ENCODE measurements around the gene HMGXB4.
"Not testable (repeated sequence)": the region's sequence is repeated elsewhere in the genome, so short reads cannot be mapped to it uniquely, and the experiment has no call there.

HMGXB4 gene

DNA sequence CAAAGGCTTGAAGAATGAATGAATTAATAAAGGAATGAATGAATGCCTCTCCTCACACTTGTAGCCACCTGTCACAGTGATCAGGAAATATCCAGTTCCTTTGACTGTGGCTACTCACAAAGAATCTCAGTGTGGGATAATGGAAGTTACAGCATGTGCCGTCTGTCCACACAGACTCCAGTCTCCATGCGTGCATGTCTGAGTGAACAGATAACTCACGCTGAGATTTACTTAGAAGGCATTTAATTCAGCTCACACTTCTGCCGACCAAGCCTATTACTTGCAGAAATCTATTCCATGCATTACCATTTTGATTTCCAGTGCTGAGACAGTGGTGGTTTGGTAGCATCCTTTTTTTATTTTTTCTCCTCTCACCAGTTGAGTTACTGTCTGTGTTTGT lies 32.3 kb upstream of the HMGXB4 start:
- H3K27me3 ChIP-seq (ENCODE audit: insufficient read depth, low read length), result peaks cover 15% of the 10 kb centered on the region

DNA sequence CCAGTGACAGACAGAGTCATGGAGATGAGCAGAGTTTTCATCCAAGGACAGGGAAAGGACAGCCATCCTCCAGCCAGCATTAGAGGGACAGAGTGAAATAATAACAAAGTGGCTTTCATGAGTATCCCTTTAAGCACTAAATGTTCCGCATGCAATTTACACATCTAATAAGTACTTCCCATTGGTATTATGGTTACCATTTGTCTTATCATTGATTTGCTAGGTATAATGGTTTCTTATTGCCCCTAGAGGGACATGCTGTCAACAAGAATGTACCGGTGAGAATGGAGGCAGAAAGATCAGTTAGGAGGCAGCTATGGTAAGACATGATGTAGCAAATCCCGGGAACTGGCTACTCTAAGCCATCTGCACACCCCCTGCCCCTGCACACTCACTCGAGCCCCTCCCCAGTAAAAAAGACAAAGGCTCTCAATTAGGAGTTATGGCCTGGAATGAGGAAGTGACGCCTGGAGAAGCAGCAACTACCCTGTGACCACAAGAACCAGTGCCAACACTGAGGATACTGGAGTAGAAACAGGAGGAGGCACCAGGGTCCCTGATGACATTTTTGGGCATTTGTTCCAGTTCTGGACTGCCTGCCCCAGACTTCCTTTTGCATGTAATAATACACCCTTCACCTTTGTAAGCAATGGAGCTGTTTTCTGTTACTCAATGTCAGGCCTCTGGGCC lies 30.2 kb upstream of the HMGXB4 start:
- no peak overlapping the region for H2AFZ ChIP-seq (ENCODE audit: low read length, unreplicated experiment)
- H3K79me2 ChIP-seq (ENCODE audit: control insufficient read depth, insufficient read depth, low read length, unreplicated experiment), result no peaks in the 10 kb centered on the region
- H3K4me1 ChIP-seq (ENCODE audit: control insufficient read depth, insufficient read depth, low read length, unreplicated experiment), result no peaks in the 10 kb centered on the region
- H3K4me3 ChIP-seq (ENCODE audit: low read depth, low read length), result no peak overlapping the region
- no peaks in the 10 kb centered on the region for H3K36me3 ChIP-seq (ENCODE audit: insufficient read depth, low read length)
- H3K27me3 ChIP-seq (ENCODE audit: insufficient read depth, low read length), result peaks cover 22% of the 10 kb centered on the region
- H3K27ac ChIP-seq (ENCODE audit: low read depth, low read length), result no peak overlapping the region

More for the DNA sequence above, 32.3 kb upstream of the HMGXB4 start:
- H3K27ac ChIP-seq (ENCODE audit: low read depth, low read length), result no peak overlapping the region
- H3K79me2 ChIP-seq (ENCODE audit: control insufficient read depth, insufficient read depth, low read length, unreplicated experiment), result no peaks in the 10 kb centered on the region
- no peak overlapping the region for H2AFZ ChIP-seq (ENCODE audit: low read length, unreplicated experiment)
- H3K4me3 ChIP-seq (ENCODE audit: low read depth, low read length), result no peak overlapping the region
- no peaks in the 10 kb centered on the region for H3K4me1 ChIP-seq (ENCODE audit: control insufficient read depth, insufficient read depth, low read length, unreplicated experiment)
- no peaks in the 10 kb centered on the region for H3K36me3 ChIP-seq (ENCODE audit: insufficient read depth, low read length)

DNA sequence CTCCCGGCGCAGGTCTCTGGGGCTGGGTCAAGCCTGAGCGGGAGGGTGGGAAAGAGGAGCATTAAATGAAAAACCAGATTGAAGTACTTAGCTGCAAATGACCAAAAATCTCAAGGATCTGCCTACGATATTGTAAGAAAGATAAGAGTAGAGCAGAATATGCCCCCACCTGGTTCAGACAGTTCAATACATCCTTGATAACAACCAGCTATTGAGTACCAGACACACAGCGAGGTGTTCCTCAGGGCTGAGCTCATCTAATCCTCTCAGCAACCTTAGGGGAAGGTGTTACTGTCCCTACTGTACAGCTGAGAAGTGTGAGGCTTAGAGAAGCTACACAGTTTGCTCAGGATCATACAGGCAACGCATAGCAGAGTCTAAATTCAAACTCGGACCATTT lies 27.4 kb upstream of the HMGXB4 start:
- Histone ChIP-seq H3K79me2 (ENCODE audit: control insufficient read depth, insufficient read depth, low read length, unreplicated experiment) (no peaks in the 10 kb centered on the region), H3K36me3 (ENCODE audit: insufficient read depth, low read length) (no peaks in the 10 kb centered on the region), H3K4me1 (ENCODE audit: control insufficient read depth, insufficient read depth, low read length, unreplicated experiment) (no peaks in the 10 kb centered on the region), H3K4me3 (ENCODE audit: low read depth, low read length) (no peak overlapping the region), H2AFZ (ENCODE audit: low read length, unreplicated experiment) (no peak overlapping the region), H3K27ac (ENCODE audit: low read depth, low read length) (no peak overlapping the region), H3K27me3 (ENCODE audit: insufficient read depth, low read length) (peaks cover 31% of the 10 kb centered on the region)

DNA sequence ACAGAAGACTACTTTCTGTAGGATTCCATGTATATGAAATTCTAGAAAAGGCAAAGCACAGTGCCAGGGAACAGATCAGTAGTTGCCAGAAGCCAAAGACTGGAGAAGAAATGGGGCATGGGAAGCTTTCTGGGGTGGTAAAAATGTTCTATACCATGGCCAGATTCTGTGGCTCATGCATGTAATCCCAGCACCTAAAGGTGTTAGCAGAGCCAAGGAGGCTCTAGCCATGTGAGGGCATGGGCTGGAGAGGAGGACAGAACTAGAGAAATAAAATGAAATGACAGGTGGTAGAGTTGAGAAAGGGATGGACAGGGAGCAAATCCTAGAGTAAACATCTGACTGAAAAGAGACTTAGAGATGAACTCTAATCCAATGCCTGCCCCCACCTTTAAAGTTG lies 26.9 kb upstream of the HMGXB4 start:
- no peaks in the 10 kb centered on the region for H3K79me2 ChIP-seq (ENCODE audit: control insufficient read depth, insufficient read depth, low read length, unreplicated experiment)
- no peak overlapping the region for H3K27ac ChIP-seq (ENCODE audit: low read depth, low read length)
- peaks cover 31% of the 10 kb centered on the region; the same call in 1 of the 2 replicates for H3K27me3 ChIP-seq (ENCODE audit: insufficient read depth, low read length)
- no peaks in the 10 kb centered on the region for H3K36me3 ChIP-seq (ENCODE audit: insufficient read depth, low read length)
- H3K4me3 ChIP-seq (ENCODE audit: low read depth, low read length), result no peak overlapping the region
- no peaks in the 10 kb centered on the region for H3K4me1 ChIP-seq (ENCODE audit: control insufficient read depth, insufficient read depth, low read length, unreplicated experiment)
- H2AFZ ChIP-seq (ENCODE audit: low read length, unreplicated experiment), result no peak overlapping the region

DNA sequence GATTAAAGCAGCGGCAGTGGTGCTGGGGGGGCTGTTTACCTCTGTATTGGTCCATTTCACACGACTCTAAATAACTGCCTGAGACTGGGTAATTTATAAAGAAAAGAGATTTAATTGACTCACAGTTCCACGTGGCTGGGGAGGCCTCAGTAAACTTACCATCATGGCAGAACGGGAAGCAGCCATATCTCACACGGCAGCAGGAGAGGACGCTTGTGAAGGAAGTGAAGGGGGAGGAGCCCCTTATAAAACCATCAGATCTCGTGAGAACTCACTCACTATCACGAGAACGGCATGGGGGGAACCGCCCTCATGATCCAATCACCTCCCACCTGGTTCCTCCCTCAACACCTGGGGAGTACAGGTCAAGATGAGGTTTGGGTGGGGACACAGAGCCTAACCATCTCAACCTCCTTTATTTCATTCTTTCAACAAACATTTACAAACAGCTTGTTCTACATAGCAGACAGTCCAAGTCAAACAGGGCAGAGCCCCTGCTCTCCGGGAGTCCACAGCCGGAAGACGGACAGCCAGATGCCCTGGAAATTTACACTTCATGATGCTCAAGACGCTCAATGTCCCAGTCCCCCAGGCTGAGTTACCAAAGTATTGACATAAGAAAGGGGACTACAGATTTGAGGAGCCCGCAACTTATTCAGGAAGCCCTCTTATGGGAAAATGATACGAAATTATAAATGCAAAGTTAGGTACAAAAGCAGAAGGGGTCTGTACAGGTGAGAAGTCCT lies 26.3 kb upstream of the HMGXB4 start:
- Histone ChIP-seq H2AFZ (ENCODE audit: low read length, unreplicated experiment) (no peak overlapping the region), H3K79me2 (ENCODE audit: control insufficient read depth, insufficient read depth, low read length, unreplicated experiment) (no peaks in the 10 kb centered on the region), H3K4me3 (ENCODE audit: low read depth, low read length) (no peak overlapping the region), H3K27me3 (ENCODE audit: insufficient read depth, low read length) (peaks cover 30% of the 10 kb centered on the region; the same call in 1 of the 2 replicates), H3K4me1 (ENCODE audit: control insufficient read depth, insufficient read depth, low read length, unreplicated experiment) (no peaks in the 10 kb centered on the region), H3K27ac (ENCODE audit: low read depth, low read length) (no peak overlapping the region), H3K36me3 (ENCODE audit: insufficient read depth, low read length) (no peaks in the 10 kb centered on the region)

DNA sequence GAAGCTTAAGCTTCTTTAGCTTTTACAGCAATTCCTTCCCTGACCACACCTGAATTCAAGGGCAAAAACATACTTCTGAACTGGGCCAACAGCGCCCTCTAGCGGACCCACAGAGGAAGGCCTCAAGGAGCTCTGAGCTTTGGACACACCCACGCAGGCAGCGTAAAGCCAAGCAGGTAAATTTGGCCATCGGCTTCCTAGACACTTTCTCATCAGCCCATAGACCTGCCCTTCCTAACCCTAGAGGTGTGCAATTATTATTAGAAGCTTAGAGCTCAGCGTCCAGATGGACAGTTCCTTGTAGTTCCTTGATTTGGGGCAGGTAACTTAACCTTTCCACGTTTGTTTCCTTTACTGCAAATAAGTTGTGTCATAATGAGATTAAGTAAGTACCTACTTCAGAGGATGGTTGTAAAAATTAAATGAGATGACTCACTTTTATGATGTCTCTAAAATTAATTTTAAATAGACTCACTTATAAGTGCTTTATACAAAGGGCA lies 25.7 kb upstream of the HMGXB4 start:
- Histone ChIP-seq H3K36me3 (ENCODE audit: insufficient read depth, low read length) (no peaks in the 10 kb centered on the region), H3K79me2 (ENCODE audit: control insufficient read depth, insufficient read depth, low read length, unreplicated experiment) (no peaks in the 10 kb centered on the region), H3K4me1 (ENCODE audit: control insufficient read depth, insufficient read depth, low read length, unreplicated experiment) (no peaks in the 10 kb centered on the region), H3K27me3 (ENCODE audit: insufficient read depth, low read length) (peaks cover 26% of the 10 kb centered on the region; the same call in 1 of the 2 replicates), H3K27ac (ENCODE audit: low read depth, low read length) (no peak overlapping the region), H3K4me3 (ENCODE audit: low read depth, low read length) (no peak overlapping the region), H2AFZ (ENCODE audit: low read length, unreplicated experiment) (no peak overlapping the region)

DNA sequence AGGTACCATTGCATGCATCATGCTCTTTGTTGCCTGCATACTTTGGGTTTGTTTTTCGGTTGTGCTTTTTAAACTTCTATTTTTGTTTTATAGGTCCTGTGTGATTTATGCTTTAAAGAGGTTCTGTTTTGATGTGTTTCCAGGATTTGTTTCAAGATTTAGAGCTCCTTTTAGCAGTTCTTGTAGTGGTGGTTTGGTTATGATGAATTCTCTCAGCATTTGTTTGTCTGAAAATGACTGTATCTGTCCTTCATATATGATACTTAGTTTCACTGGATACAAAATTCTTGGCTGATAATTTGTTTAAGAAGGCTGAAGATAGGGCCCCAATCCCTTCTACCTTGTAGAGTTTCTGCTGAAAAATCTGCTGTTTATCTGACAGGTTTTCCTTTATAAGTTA lies 18.5 kb upstream of the HMGXB4 start:
- H3K79me2 ChIP-seq (ENCODE audit: control insufficient read depth, insufficient read depth, low read length, unreplicated experiment); H3K4me1 ChIP-seq (ENCODE audit: control insufficient read depth, insufficient read depth, low read length, unreplicated experiment); H3K27ac ChIP-seq (ENCODE audit: low read depth, low read length); H2AFZ ChIP-seq (ENCODE audit: low read length, unreplicated experiment); H3K36me3 ChIP-seq (ENCODE audit: insufficient read depth, low read length); H3K4me3 ChIP-seq (ENCODE audit: low read depth, low read length); H3K27me3 ChIP-seq (ENCODE audit: insufficient read depth, low read length): not testable (repeated sequence)

DNA sequence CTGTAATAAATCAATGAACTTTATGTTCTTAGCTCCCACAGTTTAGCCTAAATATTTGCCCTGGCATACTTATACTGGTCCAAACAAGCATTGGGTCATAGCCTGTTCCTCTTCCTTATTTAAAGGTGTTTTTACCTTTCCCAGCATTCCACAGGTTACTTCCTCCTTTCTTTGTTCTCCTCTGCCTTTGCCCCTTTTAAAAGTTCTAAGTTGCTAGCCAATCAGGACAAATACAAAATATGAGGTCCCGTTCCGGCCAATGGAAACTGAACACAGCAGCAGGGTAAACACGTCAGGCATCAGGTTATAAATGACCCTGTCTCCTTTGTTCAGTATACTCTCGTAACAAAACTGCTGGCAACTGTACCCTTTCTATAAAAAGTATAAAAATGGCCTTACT lies 12.8 kb upstream of the HMGXB4 start:
- H3K27me3 ChIP-seq (ENCODE audit: insufficient read depth, low read length); H3K79me2 ChIP-seq (ENCODE audit: control insufficient read depth, insufficient read depth, low read length, unreplicated experiment); H2AFZ ChIP-seq (ENCODE audit: low read length, unreplicated experiment); H3K27ac ChIP-seq (ENCODE audit: low read depth, low read length); H3K4me1 ChIP-seq (ENCODE audit: control insufficient read depth, insufficient read depth, low read length, unreplicated experiment); H3K4me3 ChIP-seq (ENCODE audit: low read depth, low read length); H3K36me3 ChIP-seq (ENCODE audit: insufficient read depth, low read length): not testable (repeated sequence)

DNA sequence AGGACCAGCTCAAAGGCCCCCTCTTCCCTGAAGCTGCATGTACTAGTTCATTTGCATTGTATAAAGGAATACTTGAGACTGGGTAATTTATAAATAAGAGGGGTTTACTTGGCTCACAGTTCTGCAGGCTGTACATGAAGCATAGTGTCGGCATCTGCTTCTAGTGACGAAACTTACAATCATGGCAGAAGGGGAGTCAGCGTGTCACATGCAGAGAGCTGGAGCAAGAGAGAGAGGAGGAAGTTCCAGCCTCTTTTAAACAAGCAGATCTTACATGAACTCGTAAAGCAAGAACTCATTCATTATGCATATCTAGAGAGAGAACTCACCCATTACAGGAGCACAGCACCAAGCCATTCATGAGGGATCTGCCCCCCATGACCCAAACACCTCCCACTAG lies 7.1 kb upstream of the HMGXB4 start:
- H3K4me3 ChIP-seq (ENCODE audit: low read depth, low read length), result no peak overlapping the region
- peaks cover 3% of the 10 kb centered on the region; the same call in 1 of the 2 replicates for H3K27me3 ChIP-seq (ENCODE audit: insufficient read depth, low read length)
- no peaks in the 10 kb centered on the region for H3K79me2 ChIP-seq (ENCODE audit: control insufficient read depth, insufficient read depth, low read length, unreplicated experiment)
- no peak overlapping the region for H2AFZ ChIP-seq (ENCODE audit: low read length, unreplicated experiment)
- H3K27ac ChIP-seq (ENCODE audit: low read depth, low read length), result no peak overlapping the region
- H3K36me3 ChIP-seq (ENCODE audit: insufficient read depth, low read length), result no peaks in the 10 kb centered on the region
- no peaks in the 10 kb centered on the region for H3K4me1 ChIP-seq (ENCODE audit: control insufficient read depth, insufficient read depth, low read length, unreplicated experiment)

DNA sequence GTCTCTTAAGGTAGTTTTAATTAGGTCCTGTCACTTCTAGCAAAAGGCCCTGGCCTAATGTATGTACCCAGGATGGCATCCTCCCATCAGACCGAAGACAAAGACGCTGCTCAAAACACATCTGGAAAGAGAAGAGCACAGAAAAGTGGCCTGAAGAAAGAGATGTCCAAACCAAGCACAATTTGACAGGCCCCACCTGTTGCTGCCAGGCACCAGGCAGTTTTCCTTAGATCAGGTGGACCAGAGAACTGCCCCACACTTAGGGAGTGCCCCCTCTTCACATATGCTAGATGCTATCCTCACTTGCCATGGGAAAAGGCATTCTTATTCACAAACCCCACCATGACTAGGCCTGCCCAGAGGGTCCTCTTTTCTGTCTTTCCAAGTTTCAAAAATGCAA lies 3.3 kb upstream of the HMGXB4 start:
- Histone ChIP-seq H3K4me3 (ENCODE audit: low read depth, low read length) (no peak overlapping the region), H3K79me2 (ENCODE audit: control insufficient read depth, insufficient read depth, low read length, unreplicated experiment) (peaks cover 19% of the 10 kb centered on the region)

DNA sequence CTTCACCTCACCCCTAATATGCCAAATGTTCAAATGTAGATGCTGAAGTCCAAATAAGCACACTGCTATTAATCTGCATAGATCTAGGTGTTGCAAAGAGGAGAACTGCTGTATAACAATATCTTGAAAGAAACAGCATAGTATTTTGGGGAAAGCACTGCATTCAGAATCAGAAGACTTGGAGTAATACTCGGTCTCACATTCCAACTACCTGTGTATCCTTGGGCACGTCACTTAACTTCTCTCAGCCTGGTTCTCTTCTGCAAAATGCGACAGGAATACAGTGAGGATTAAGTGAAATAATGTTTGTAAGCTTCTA lies 332 bp upstream of the HMGXB4 start:
- Histone ChIP-seq H3K79me2 (ENCODE audit: control insufficient read depth, insufficient read depth, low read length, unreplicated experiment) (peaks cover 35% of the 10 kb centered on the region), H2AFZ (ENCODE audit: low read length, unreplicated experiment) (peak overlapping the region; percentile 70), H3K27ac (ENCODE audit: low read depth, low read length) (no peak overlapping the region), H3K36me3 (ENCODE audit: insufficient read depth, low read length) (no peaks in the 10 kb centered on the region), H3K4me1 (ENCODE audit: control insufficient read depth, insufficient read depth, low read length, unreplicated experiment) (peaks cover 6% of the 10 kb centered on the region), H3K27me3 (ENCODE audit: insufficient read depth, low read length) (no peaks in the 10 kb centered on the region), H3K4me3 (ENCODE audit: low read depth, low read length) (peak overlapping the region; percentile 88)

More for the DNA sequence above, 3.3 kb upstream of the HMGXB4 start:
- H2AFZ ChIP-seq (ENCODE audit: low read length, unreplicated experiment), result no peak overlapping the region
- H3K27me3 ChIP-seq (ENCODE audit: insufficient read depth, low read length), result no peaks in the 10 kb centered on the region
- no peaks in the 10 kb centered on the region for H3K36me3 ChIP-seq (ENCODE audit: insufficient read depth, low read length)
- H3K27ac ChIP-seq (ENCODE audit: low read depth, low read length), result no peak overlapping the region
- peaks cover 6% of the 10 kb centered on the region for H3K4me1 ChIP-seq (ENCODE audit: control insufficient read depth, insufficient read depth, low read length, unreplicated experiment)

Data from ACC112 (cell line).